ENCODE data around the gene ATP8A2.

DNA sequence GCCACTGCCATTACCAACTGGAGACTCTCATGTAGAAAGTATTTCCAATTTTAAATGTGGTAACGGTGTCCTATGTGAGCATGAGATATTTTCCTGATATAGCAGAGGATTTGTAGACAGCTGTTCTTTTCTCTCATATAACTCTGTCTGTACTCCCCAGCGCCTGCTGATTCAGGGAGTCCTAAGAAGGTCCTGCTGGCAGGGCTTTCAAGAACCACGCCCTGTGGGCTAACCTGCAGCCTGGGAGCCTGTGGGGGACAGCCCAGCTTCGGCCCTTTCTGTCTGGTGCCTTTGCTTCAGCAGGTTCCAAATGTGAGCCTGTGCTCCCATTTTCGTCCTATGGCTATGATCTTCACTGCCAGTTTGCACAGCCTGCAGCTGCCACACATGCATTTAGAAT, 316.8 kb downstream of the ATP8A2 start:
- TF ChIP-seq, protein P1, sequence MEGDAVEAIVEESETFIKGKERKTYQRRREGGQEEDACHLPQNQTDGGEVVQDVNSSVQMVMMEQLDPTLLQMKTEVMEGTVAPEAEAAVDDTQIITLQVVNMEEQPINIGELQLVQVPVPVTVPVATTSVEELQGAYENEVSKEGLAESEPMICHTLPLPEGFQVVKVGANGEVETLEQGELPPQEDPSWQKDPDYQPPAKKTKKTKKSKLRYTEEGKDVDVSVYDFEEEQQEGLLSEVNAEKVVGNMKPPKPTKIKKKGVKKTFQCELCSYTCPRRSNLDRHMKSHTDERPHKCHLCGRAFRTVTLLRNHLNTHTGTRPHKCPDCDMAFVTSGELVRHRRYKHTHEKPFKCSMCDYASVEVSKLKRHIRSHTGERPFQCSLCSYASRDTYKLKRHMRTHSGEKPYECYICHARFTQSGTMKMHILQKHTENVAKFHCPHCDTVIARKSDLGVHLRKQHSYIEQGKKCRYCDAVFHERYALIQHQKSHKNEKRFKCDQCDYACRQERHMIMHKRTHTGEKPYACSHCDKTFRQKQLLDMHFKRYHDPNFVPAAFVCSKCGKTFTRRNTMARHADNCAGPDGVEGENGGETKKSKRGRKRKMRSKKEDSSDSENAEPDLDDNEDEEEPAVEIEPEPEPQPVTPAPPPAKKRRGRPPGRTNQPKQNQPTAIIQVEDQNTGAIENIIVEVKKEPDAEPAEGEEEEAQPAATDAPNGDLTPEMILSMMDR (IDR thresholded peaks at IDR 0.05; ENCODE audit: low read depth, low read length, missing input control), result no peak
- TF ChIP-seq GABPA (IDR thresholded peaks at IDR 0.05 in 1 of 2, conservative IDR thresholded peaks at IDR 0.05 in 1 of 2), result no peak
- TF ChIP-seq, protein P2, sequence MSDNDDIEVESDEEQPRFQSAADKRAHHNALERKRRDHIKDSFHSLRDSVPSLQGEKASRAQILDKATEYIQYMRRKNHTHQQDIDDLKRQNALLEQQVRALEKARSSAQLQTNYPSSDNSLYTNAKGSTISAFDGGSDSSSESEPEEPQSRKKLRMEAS (IDR thresholded peaks at IDR 0.05), result no peak
- TF ChIP-seq, protein P3, sequence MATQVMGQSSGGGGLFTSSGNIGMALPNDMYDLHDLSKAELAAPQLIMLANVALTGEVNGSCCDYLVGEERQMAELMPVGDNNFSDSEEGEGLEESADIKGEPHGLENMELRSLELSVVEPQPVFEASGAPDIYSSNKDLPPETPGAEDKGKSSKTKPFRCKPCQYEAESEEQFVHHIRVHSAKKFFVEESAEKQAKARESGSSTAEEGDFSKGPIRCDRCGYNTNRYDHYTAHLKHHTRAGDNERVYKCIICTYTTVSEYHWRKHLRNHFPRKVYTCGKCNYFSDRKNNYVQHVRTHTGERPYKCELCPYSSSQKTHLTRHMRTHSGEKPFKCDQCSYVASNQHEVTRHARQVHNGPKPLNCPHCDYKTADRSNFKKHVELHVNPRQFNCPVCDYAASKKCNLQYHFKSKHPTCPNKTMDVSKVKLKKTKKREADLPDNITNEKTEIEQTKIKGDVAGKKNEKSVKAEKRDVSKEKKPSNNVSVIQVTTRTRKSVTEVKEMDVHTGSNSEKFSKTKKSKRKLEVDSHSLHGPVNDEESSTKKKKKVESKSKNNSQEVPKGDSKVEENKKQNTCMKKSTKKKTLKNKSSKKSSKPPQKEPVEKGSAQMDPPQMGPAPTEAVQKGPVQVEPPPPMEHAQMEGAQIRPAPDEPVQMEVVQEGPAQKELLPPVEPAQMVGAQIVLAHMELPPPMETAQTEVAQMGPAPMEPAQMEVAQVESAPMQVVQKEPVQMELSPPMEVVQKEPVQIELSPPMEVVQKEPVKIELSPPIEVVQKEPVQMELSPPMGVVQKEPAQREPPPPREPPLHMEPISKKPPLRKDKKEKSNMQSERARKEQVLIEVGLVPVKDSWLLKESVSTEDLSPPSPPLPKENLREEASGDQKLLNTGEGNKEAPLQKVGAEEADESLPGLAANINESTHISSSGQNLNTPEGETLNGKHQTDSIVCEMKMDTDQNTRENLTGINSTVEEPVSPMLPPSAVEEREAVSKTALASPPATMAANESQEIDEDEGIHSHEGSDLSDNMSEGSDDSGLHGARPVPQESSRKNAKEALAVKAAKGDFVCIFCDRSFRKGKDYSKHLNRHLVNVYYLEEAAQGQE (IDR thresholded peaks at IDR 0.05), result no peak
- no peak for TF ChIP-seq JUND (IDR thresholded peaks at IDR 0.05)
- no peak for TF ChIP-seq TAF1 (conservative IDR thresholded peaks at IDR 0.05)
- no peak for TF ChIP-seq RXRA (IDR thresholded peaks at IDR 0.05)
- no peak for TF ChIP-seq EGR1 (IDR thresholded peaks at IDR 0.05; ENCODE audit: low read depth in 2 of 2)
- no peak for TF ChIP-seq SP1 (IDR thresholded peaks at IDR 0.05)
- TF ChIP-seq RAD21 (IDR thresholded peaks at IDR 0.05), result no peak

Measured in liver (tissue), 3 donors.